ENCODE measurements around the gene FBN1.

DNA sequence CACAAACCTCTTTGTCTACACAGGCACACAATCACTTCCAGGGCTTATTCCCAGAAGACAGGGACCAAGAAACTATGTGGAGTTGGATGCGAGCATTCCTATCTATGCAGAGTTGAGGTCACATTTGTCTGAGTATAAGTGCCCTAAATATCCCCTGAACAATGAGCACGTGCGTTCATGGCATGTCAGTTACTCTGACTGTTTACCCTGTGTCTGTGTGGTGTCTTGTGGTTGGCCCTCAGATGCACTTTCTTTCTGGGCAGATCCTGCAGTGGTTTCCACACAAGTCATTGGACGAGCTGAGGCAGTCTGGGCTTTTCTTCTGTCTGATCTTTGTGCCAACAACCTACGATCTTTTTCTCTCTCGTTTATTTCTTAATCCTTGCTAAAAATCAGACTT lies 134.5 kb downstream of the FBN1 start:
- TF ChIP-seq RAD21 (IDR thresholded peaks at IDR 0.05; ENCODE audit: low read depth) (no peak), EP300 (IDR thresholded peaks at IDR 0.05; ENCODE audit: borderline replicate concordance) (no peak), CEBPB (IDR thresholded peaks at IDR 0.05) (no peak), TEAD4 (IDR thresholded peaks at IDR 0.05) (no peak), TAF1 (IDR thresholded peaks at IDR 0.05; ENCODE audit: low read depth) (no peak), YY1 (IDR thresholded peaks at IDR 0.05; ENCODE audit: low read depth) (no peak)
- TF ChIP-seq, protein P1, sequence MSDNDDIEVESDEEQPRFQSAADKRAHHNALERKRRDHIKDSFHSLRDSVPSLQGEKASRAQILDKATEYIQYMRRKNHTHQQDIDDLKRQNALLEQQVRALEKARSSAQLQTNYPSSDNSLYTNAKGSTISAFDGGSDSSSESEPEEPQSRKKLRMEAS (IDR thresholded peaks at IDR 0.05), result no peak
